PC-3 (cell line): Measurements from ENCODE around the gene GOLGA8T.
"Not testable (repeated sequence)": the region's sequence is repeated elsewhere in the genome, so short reads cannot be mapped to it uniquely, and the experiment has no call there.

Experiments used
- EZH2 ChIP-seq: fragments of 300-600 bp; sonication (generic); IDR thresholded peaks from one replicate; pipeline ENCODE4 v1.6.1; 2017; ENCODE audit warnings: antibody characterized with exemption, mild to moderate bottlenecking, low read length; ENCODE audit not compliant: unreplicated experiment
- EZH2phosphoT487 ChIP-seq: fragments of 300-600 bp; sonication (generic); IDR thresholded peaks from 2 replicates; pipeline ENCODE4 v1.6.1; 2018; ENCODE audit warnings: mild to moderate bottlenecking, antibody characterized with exemption, low read length, borderline replicate concordance
- TF ChIP-seq, protein P1 (sequence below): fragments of 300-600 bp; sonication (generic); conservative IDR thresholded peaks from 2 replicates; pipeline ENCODE4 v1.5.1; 2017; ENCODE audit warnings: antibody characterized with exemption, low read depth, mild to moderate bottlenecking, low read length

- not testable (repeated sequence) for TF ChIP-seq EZH2, EZH2phosphoT487
- TF ChIP-seq, protein P1, sequence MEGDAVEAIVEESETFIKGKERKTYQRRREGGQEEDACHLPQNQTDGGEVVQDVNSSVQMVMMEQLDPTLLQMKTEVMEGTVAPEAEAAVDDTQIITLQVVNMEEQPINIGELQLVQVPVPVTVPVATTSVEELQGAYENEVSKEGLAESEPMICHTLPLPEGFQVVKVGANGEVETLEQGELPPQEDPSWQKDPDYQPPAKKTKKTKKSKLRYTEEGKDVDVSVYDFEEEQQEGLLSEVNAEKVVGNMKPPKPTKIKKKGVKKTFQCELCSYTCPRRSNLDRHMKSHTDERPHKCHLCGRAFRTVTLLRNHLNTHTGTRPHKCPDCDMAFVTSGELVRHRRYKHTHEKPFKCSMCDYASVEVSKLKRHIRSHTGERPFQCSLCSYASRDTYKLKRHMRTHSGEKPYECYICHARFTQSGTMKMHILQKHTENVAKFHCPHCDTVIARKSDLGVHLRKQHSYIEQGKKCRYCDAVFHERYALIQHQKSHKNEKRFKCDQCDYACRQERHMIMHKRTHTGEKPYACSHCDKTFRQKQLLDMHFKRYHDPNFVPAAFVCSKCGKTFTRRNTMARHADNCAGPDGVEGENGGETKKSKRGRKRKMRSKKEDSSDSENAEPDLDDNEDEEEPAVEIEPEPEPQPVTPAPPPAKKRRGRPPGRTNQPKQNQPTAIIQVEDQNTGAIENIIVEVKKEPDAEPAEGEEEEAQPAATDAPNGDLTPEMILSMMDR = not testable (repeated sequence)
Measured at GRCh38 chr15:30162479-30163357, 27.9 kb downstream of the GOLGA8T start.
